HG02973 (cell line): Measurements from ENCODE around the gene PATZ1.
"Not testable (repeated sequence)": the region's sequence is repeated elsewhere in the genome, so short reads cannot be mapped to it uniquely, and the experiment has no call there.

Experiments used
- ATAC-seq: cut with Tn5 transposase; IDR thresholded peaks from one replicate; pipeline ENCODE4 v1.9.1; 2021; ENCODE audit warnings: moderate library complexity; ENCODE audit not compliant: unreplicated experiment

PATZ1 gene

DNA sequence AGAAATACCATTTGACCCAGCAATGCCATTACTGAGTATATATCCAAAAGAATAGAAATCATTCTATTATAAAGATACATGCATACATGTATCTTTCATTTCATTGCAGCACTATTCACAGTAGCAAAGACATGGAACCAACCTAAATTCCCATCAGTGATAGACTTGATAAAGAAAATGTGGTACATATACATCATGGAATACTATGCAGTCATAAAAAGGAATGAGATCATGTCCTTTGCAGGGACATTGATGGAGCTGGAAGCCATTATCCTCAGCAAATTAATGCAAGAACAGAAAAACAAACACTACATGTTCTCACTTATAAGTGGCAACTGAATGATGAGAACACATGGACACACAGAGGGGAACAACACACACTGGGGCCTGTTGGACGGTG lies 31.9 kb downstream of the PATZ1 start:
- ATAC-seq, result not testable (repeated sequence)

DNA sequence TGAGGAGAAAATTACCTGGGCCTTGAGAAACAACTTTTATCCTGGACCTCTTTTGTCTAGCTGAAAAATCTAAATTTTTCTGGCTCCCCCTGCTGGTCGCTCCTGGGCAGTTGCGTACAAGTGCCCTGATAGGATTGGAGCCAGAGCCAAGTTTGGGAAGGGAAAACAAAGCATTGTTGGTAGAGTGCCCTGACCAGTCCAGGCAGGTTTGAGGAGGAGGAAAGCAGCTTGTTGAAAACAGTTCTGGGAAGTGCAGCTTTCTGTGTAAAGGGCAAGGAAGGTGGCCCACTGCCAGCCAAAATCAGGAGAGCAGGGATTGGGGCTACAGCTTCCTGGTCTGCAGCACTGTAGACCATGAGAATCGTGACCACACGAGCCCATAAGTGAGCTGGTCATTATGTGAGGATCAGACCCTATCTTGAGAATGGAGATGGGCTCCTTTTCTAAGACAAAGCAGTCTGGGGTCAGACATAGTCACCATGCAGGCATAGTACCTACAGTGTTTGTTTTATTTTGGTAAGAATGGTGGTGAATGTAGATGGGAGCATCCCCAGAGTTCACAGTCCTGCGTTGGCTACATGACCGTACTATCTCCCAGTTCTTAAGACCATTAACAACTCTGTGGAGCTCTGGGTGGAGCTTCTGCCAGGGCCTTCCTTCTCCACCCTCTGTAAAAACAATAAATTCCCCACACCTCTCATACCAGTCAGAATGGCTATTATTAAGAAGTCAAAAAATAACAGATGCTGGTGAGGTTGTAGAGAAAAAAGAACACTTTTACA lies 32.6 kb downstream of the PATZ1 start:
- ATAC-seq, result no peak

DNA sequence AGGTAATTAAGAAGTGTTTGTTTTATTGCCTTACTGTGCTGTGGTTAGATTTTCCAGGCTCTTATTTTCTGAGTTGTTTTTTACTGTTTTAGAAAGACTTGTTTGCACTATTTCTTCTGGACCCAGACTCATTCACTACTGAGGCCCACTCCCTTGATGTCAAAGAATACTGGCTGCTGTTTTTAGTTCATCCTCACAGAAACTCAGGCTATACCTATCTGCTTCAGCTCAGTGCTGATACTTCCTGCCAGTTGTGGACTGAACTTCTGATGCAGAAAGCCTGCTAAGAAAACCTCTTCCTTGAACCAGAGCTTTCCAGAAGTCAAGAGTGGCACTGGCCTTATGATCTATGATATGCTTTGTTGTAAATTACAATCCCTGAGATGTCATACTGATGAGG lies 38.0 kb downstream of the PATZ1 start:
- no peak for ATAC-seq

DNA sequence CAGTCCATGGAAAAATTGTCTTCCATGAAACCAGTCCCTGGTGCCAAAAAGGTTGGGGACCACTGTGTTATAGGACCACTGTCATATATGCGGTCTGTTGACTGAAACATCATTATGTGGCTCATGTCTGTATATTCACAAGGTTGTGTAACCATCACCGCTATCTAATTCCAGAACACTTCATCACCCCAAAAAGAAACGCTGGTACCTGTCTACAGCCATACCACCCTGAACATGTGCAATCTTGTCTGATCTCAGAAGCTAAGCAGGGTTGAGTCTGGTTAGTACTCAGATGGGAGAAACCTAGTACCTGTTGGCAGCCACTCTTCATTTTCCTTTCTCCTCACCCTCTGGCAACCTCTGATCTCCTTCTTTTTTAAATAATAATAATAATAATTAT lies 41.0 kb downstream of the PATZ1 start:
- ATAC-seq, result no peak

DNA sequence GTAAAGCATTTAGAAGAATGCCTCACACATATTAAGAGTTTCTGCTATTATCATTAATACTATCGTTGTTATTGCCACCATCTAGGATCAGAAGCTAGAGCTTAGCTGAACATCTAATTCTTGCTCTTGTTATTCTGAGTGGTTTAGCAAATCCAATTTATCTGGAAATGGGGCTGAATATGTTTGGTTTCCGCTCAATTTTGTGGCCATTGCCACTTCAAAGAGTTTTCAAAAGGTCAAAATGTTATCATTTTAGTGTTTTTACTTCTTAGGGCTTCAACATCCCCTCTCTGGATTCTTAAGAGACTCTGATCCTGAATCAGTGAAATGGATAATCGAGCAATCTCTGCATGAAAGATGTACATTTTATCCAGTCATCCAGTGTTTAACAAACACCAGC lies 43.6 kb downstream of the PATZ1 start:
- no peak for ATAC-seq

DNA sequence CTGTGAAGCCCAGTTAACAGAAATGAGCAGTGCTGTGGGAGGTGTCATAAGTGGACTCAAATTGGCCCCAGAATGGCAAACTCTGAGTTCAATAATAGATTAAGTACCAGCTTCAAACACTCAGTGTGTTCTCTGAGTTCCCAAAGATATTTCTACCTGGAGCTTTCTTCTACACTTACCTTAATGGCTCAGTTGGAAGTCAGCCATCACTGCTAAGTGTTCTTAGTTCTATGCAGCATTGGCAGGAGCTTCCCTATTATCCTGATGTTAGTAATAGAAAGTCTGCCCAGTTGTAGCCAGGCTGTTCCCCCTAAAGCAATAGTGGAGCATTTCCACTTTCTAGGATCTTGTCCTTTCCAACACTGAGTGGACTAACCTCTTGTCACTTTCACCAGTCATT lies 44.1 kb downstream of the PATZ1 start:
- ATAC-seq, result no peak

DNA sequence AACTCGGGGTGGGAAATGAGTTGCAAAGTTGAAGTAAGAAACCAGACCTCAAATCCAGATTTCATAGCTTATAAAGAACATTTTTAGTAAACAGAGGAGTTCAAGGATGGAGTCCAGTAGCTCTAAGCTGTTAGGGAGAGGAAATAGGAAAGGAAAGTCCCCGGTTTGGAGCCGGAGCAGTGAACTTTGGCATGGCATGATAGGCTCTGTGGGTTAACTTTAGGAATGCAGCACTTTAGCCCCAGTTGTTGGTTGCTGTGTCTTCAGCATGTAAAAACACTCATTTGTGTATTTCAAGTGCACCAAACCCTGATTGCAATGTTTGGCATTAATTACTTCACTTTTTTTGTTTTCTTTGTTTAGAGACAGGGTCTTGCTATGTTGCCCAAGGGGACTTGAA lies 45.2 kb downstream of the PATZ1 start:
- ATAC-seq, result no peak

DNA sequence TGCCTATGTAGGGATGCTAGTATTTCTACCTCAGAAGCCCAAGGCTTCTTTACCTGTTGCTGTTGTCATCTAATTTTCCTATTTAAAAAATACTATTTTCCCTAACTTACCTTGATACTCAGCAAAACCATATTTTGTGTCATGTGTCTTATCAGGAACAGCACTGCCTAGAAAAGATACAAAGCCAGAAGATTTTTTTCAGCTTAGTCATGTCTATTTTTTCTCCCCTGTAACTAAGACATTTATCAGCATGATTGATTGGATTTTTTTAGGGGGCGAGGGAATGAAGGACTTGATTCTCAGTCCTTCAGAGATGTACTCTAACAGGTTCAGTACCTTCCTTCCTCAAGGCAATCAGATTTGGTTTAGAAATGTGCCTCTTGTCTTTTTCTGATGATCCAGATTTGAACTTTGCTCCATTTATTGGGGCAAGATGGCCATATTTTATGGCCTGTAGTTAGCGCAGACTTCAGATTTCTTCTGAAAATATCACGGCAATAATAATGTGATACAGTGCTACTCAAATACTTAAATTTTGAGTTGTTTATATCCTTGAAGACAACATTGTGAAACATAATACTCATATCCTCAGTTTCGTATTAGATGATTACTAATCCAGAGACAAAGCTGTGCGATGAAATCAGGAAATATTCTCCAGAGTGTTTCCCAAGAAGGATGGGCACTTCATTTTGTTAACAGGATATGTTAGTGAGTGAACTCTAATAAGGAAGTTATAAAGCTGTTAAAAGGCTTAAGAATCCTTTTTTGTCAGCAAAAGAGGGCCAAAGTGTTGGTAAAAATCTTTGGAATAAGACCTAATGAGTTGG lies 50.1 kb downstream of the PATZ1 start:
- ATAC-seq, result no peak

DNA sequence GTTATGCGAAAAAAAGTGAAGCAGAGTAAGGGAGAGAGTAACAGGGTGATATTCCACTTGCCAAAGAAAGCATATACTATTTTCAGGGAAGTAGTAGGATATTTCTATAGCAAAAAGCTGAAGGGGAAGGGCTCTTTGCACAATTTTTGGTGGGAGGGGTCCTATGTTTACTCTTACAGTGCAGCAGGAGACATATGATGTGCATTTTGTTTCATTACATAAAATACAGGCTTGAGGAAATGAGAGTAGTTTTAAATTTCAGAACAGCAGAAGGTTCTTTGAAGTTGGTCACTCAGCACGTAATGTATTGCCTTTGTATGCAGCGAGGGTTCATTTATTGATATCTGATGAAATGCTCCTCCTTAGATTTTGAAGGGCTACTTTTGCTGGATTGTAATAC lies 50.8 kb downstream of the PATZ1 start:
- ATAC-seq, result no peak

DNA sequence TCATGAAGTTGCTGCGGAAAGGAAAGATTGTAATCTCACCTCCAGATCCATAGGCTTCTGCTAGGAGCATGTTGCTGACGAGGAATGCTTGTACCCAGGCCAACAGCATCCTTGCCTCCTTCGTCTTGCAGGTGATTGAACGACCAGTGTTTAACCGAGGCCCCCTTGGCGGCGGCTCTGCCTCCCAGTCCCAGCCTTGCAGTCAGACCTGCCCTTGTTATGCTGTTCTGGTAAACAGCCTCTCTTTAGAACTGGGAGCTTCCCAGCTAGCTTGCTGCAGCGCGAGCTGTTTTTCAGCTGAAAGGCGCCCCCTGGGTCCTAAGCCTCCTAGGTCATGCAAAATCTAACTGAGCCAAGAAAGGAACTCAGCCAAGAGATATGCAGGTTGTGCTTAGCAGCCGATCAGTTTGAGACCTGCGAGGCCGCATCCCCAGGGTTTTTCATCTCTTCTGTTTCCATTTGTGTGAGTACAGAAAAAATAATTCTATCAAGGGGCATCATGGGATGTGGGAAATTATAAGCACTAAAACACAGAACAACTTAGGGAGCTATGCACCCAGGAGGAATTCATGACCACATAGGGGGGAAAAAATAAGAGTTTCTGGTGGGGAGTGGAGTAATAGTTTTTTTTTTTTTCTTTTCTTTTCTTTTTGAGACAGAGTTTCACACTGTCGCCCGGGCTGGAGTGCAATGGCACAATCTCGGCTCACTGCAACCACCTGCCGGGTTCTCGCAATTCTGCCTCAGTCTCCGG lies 53.7 kb downstream of the PATZ1 start, which contains the start of gene PIK3IP1:
PIK3IP1 (minus strand) TSS at position 253 of the 754 bp plus-strand sequence; CDS start at position 109, 144 bp downstream.
- ATAC-seq, result no peak

DNA sequence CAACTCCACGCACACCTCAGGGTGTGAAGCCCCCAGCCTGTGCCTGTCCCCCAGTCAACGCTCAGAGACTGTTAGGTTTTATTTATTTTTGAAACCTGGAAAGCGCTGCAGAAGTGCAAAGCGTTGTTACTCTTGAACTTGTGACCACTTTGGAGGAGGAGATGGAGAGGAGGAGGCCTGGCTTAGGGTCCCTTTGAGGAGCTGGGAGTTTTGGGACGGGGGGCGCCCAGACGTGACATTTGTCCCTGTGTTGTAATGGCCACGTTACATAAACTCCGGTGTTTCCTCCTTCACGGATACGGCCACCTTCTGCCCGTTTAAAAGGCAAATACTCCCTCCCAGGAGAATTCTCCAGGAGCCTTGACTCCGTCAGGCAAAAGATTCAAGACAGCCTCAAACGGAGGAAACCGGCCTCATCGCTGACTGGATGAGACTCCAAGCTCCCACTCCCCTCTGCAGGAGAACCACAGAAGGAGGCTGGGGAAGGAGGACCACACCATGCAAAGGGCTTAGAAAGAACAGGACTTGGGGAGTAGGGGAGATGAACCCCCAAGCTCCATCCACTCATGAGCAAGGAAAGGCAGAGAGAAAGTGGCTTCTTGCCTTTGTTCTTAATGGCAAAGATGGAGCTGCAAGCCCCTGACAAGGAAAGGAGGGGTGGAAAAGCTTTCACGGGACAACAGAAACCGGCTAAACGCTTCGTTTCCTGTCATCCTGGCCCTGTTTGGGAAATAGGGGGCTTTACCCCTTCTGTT lies 54.5 kb downstream of the PATZ1 start:
- ATAC-seq, result no peak

DNA sequence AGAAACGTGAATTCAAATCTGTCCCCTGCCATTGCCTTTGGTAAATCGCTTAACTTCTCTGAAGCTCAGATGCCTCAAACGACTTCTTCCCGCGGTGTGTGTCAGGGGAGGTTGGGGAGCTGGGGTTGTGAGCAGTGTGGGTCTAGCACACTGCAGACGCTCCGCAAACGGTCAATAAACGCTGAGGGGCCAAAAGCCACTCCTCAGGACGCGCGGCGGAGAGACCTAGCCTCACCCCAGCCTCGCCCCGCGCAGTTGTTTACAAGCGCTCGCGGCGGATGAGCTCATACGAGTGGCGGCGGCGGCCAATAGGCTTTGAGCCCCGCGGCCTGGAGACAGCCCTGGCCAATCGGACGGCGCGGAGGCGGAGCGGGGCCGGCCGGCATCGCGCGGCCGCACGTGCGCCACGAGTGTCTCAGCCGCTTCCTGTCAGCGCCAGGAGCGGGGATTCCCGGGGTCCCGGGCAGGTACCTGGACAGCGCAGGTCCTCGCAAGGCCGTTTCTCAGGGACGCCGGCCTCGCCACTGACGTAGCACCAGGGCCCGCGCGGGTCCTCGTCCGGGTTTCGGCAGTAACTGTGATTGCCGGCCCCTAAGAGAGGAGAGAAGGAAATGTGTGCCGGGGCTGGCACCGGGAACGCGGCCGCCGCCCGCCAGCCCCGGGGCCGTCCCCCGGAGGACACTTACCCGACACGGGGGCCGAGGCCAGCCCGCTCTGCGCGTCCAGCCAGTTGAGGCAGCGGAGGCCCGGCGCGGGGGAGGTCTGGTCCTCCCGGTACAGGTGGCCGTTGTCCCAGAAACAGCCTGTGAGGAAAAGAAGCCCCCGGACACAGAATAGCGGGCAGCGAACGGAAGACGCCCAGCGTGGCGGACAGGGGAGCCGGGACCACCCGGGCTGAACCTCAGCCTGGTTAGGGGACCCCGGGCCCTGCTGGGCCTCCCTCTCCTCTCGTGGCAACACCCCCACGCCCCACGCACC lies 55.4 kb downstream of the PATZ1 start:
- ATAC-seq, result peak; percentile 80

DNA sequence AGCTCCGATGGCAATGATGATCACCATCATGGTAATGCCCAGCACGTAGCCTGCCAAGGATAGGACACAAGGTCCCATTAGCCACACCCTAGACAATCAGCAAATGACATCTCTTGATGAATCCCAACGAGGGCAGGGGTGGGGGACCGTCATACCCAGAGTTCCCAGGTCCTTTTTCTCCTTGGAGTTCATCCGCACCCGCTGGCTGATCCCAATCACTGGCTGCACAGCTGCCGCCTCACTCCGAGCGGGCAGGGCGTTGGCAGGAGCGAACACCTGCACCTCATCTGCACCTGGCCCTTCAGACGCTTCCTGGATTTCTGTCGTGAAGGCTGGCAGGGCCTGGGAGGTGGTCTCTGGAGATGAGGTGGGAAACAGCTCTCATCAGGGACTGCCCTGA lies 56.8 kb downstream of the PATZ1 start:
- no peak for ATAC-seq

DNA sequence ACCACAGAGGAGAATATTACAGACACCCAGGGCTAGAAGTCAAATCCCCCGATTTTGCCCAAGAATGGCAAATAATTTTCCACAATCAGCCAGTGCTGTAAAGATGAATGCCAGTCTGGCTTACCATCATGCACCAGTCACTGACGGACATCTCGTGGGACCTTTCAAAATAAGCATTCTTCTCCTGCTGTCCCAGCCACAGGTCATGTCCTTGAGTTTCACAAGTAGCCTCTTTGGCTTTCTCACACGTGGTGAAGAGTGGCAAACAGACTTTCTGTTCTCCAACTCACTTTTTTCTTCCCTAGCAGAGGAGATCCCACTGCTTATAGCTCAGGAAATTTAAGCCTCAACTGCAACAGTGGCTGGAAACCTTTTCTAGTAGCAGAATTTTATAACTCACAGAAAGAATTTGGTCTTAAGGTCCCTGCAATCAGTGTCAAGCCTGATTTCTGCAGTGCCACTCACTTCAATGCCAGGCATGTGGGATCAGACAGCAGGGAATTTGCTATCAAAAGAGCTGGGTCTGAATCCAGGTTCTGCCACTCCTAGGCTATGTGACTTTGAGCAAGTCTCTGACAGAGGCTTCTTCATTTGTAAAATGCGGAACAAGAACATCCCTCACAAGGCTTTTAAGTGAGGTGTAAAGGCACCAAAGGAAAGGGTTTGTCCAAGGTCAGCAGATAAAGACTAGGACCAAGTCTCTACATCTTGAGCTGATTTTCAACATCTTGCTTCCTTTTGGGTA lies 57.5 kb downstream of the PATZ1 start:
- no peak for ATAC-seq

DNA sequence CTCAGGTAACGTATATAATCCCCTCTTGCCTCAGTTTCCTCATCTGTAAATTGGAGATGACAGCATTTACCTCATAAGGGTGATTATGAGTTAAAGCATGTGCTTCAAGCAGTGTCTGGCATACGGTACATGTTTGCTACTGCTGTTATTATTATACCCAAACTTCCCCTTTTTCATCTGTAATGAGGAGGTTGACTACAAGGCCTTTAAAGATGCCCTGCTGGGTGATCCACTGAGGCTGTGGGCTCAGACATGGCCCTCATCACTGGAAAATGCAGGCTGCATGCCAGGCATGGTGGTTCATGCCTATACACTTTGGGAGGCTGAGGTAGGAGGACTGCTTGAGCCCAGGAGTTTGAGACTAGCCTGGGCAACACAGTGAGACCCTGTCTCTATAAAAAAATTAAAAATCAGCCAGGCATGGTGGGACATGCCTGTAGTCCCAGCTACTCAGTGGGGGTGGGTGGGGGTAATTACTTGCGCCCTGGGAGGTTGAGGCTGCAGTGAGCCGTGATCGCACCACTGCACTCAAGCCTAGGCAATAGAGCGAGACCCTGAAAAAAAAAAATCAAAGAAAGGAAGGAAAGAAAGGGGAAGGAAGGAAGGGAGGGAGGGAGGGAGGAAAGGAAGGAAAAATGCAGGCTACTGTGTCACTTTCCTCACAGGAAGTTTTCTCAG lies 58.2 kb downstream of the PATZ1 start:
- ATAC-seq, result no peak

DNA sequence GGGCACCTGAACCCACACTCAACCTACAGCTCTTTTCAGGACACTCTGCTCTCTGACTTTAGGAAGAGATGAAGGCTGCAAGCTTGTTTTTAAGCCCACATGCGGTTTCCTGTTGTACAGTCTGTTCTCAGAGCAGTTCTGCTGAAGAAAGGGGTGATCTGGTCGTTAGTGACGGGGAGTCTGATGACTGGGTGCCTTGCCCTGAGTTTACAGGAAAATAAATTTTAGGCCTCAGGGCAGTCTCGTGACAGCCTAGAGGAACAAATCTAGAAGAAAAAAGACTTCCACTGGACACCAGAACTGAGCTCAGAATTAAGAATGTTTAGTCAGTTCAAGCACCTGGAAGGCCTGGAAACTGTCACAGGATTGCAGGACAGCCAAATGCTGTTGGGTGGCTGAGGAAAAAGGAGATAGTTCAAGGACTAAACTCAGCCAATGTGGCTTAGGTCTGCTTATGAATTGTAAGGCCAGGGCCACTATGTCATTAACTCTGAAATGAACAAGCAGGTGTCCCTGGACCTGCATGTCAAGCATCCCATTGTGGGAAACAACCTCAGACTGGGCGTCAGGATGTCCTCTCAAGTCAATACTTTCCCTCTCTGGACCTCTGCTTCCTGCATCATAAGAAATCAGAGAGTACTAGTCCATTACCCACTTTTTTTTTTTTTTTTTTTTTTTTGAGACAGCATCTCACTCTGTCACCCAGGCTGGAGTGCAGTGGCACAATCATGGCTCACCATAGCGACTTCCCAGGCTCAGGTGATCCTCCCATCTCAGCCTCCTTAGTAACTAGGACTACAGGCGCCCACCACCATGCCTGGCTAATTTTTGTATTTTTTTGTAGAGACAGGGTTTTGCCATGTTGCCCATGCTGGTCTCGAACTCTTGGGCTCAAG lies 59.5 kb downstream of the PATZ1 start:
- no peak for ATAC-seq
